Stimulated activated CD4-positive, alpha-beta T cell treated with anti-CD3 and anti-CD28 coated beads, Interleukin-1b, Interleukin-23, amount 100 ng/mL, for 24 hours (primary cell): ENCODE data around the gene MPC1.
A peak's percentile ranks its signal among the peaks of the same experiment; 100 is the strongest.
"Not testable (repeated sequence)": the region's sequence is repeated elsewhere in the genome, so short reads cannot be mapped to it uniquely, and the experiment has no call there.

Experiments used
- DNase-seq, 4 experiments: peaks; one replicate each; pipeline ENCODE4 v3.0.0-alpha.2; 2020; ENCODE audit warnings: low read depth in 4 of 4, low spot score in 1 of 4

Gene MPC1

DNA sequence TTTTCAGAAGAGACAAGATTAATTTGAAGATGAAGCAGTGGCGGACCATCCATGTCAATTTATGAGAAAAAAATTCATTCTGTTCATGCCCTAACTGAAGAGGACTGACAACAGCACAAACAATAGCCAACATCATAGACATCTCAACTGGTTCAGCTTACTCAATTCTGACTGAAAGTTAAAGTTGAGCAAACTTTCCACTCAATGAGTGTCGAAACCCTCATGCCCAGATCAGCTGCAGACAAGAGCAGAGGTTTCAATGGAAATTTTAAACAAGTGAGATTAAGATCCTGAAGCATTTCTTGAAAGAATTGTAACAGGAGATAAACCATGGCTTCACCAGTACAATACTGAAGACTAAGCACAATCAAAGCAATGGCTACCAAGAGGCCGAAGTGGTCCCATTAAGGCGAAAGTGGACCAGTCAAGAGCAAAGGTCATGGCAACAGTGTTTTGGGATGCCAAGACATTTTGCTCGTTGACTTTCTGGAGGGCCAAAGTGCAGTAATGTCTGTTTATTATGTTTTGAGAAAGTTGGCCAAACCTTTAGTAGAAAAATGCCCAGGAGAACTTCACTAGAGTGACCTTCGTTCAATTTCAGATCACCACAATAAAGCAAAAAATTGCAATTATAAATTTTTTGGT is 34.3 kb downstream of the MPC1 start:
- DNase-seq = no peak

DNA sequence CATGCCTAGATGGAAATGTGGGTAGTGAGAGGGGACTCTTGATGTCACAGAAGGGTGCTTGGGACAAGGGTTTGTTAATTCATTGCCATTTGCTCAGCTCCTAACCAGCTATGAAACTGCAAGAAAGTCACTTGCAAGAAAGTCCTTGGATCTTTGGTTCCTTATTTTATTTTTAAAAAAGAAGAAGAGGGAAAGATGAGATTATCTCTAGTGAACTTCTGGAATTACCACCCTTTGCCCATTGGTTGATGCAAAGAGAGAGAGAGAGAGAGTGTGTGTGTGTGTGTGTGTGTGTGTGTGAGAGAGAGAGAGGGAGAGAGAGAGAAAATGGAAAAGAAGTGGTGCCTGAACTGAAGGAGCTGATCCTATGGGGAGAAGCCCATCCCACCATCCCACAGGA is 35.8 kb downstream of the MPC1 start:
- no peak for DNase-seq

DNA sequence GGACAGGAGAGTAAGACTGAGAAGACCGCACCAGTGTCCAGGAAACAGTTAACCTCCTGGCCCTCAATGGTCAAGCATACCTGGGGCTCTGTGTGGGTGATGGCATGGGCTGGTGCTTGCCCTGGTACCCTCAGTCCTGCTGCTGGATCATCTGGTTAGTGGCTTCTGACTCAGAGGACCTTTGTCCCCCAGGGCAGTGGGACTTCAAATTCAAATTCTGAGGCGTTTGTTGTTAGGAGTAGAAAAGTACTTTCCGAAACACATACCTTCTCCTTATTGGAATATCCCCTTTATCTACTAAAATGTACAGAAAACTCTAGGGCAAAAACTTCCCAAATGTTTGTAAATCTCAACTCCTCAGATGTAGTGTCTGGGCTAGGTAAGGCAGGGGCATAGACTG is 36.3 kb downstream of the MPC1 start:
- DNase-seq = no peak

DNA sequence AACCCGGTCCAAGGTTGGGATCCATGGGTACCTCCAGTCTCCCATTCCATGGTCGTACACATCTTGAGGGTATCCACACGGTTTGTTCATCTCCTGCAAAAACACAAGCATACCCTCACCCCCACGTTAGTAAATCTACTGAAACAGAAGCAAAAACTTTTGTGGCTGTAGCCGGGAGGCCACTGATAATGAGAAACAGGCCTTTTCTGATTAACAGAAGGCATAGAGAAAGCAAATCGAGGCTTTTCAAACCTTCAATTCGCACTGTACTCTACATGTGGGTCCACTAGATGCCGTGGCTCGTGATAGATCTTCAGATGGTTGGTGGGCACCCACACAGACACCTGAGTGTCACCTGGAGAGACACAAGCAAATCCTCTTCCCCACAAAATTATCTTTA is 37.1 kb downstream of the MPC1 start:
- not testable (repeated sequence) for DNase-seq

DNA sequence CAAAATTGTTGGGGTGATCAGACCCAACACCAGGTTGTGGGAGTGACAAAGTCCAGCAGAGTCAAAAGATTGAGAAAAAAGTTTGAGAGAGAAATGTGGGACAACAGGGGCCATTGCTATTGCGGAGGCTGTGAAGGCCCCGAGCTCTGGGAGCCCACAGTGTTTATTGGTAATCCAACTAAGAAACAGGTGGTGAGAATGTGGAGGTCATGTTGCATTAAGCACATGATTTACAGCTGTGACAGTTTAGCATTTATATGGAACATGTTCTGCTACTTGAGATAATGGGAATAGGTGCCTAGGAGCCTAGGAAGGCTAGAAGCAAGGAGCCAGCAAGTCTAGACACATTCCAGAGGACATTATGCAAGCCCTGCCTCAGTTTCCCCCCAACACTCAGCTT is 37.8 kb downstream of the MPC1 start:
- DNase-seq = not testable (repeated sequence)

DNA sequence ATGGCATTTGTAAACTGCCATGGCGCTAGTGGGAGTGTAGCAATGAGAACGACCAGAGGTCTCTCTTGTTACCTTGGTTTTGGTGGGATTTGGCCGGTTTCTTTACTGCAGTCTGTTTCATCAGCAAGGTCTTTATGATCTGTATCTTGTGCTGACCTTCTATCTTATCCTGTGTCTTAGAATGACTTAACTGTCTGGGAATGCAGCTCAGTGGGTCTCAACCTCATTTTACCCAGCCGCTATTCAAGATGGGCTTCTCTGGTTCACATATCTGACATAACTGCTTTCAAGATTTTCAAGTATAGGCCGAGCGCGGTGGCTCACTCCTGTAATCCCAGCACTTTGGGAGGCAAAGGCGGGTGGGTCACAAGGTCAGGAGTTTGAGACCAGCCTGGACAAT is 38.5 kb downstream of the MPC1 start:
- no peak for DNase-seq

DNA sequence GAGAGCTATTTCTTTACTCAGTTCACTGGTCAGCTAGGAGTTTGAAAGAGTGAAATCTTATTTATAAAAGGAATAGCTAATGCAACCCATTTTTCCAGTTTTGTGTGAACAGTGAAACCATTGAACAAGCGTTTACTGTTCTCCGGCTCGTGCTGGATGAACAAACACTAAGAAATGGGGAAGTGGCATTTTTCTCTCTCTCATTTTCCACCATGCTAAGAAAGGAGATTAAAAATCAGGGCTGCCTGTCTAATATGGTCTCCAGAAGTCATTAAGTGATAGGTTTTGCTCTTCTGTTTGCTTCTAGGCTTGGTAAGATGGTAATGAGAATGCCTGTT is 39.6 kb downstream of the MPC1 start:
- no peak for DNase-seq

DNA sequence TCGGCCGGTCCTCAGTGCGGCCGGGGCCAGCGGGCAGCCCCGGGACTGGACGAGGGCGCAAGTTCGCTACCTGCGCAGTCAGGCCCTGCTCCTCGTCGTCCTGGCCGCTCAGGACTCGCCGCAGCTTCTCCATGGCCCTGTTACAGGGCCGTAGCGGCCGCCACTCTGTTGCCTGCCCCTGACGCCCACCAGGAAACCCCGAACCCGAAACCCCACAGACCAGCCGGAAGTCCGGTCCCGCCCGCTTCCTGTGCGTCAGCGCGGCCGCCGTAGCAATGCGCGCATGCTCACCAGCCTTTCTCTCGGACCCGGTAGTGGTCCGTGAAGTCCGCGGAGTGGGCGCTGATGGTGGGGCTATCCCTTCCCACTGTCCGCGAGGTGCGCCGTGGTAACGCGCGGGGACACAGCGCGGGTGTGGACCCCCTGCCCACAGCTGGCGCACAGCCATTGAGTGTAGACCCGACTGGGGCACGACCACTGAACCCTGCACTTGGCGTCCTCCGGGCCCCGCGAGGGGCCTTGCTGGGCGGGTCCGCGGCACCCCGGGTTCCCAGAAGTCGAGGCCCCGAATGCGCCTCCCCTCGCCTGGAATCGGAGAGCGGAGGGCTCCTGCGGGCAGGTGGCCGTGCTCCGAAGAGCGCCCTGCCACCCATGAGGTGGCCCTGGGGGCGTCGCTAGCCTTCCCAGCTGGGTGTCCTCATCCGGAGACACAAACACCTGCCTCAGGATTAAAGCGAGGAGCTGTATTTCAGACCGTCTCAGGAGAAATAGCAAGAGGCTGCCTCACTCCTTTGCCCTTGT is 40.2 kb downstream of the MPC1 start, which contains the start of gene SFT2D1:
Gene SFT2D1 (minus strand): TSS at position 197 of the 801 bp plus-strand sequence. CDS start 64 bp downstream, at position 133.
- DNase-seq = peak; percentile 45 to 76 (median 62)

DNA sequence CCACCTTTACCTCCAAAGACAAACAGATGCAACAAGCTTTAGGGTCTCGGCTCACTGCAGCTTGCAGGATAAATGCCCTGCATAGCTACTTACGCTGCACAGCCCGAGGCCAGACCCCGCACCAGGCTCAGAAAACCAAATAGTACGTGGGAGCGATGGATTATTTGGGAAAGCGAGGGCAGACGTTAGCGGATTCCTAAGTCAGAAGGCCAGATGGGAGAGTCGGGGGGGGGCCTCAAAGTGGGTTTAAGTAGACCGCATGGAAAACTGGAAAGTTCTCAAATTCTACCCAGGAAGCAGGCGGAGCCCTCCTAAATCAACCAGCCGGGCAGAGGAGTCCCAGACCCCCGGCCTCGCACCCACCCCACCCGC is 40.8 kb downstream of the MPC1 start:
- no peak for DNase-seq

DNA sequence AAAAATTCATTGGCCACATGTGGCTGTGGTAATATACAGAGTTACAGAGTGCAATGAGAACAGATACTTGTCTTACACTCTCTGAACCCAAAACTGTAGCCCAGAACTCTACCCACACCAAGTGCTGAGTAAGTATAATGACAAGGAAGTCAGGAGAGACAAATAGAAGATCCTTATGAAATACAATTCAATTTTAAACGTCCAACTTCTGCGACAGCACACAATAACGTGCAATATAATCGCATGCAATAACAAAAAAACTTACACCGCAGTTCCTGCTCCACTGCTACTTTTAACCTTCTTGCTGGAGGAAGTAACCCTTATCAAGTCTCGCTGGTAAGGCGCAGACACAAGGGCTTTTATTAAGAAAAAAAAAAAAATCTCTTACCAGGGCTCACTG is 41.3 kb downstream of the MPC1 start:
- no peak for DNase-seq

DNA sequence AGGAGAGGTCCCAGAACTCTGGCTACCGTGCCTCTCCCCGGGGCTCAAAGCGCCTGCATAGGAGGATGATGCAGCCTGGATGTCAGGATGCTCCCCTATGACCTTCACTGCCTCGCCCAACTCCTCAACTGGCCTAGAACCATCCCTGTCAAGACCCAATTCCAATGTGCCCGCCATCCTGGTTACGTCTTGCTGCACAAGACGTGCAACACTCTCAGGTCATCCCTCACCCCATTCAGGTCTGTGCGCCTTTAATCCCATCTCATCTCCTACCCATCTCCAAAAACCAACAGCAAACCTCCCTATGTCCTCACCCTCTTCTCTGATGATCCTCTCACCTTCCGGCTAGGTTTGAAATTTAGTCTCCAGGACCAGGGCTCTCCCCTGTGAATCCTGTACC is 43.9 kb downstream of the MPC1 start:
- no peak for DNase-seq

DNA sequence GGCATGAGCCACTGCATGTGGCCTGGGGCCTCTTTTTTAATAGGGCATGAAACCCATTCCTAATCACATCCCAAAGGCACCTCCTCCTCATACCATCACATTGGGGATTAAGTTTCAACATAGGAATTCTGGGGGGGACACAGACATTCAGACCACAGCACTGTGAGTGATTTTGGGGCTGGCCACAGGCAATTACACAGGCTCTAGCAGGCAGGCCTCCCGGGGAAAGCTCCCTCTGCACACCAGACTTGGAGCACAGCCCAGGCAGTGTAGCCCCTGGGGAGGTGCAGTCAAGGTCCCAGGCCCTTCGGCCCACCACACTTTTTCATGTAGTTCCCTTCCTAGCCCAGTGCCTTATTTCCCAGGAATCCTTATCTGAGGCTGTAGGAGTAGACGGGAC is 45.9 kb downstream of the MPC1 start:
- no peak for DNase-seq

DNA sequence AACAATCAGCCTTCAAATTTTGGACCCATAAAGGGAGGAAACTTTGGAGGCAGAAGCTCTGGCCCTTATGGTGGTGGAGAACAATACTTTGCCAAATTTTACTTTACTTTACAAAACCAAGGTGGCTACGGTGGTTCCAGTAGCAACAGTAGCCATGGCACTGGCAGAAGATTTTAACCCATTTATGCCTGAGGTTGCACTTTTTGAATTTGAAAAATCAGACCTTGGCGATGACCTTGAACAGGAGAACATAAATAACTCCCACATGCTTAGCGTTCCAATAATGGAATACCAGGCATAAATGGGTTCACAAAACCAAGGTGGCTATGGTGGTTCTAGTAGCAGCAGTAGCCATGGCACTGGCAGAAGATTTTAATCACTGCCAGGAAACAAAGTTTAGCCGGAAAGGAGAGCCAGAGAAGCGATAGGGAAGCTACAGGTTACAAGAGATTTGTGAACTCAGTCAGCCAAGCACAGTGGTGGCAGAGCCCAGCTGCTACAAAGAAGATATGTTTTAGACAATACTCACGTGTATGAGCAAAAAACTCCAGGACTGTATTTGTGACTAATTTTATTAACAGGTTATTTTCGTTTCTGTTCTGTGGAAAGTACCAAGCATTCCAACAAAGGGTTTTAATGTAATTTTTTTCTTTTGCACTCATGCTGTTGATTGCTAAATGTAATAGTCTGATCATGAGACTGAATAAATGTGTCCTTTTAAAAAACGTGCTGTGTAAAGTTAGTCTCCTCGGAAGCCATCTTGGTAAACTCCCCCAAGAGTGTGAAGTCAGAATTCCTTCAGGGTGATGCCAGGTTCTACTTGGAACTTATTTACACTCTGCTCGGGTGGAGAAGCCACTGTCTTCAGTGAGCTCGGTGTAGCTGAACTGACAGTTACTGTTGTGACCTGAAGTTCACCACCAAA is 47.1 kb downstream of the MPC1 start:
- no peak for DNase-seq

DNA sequence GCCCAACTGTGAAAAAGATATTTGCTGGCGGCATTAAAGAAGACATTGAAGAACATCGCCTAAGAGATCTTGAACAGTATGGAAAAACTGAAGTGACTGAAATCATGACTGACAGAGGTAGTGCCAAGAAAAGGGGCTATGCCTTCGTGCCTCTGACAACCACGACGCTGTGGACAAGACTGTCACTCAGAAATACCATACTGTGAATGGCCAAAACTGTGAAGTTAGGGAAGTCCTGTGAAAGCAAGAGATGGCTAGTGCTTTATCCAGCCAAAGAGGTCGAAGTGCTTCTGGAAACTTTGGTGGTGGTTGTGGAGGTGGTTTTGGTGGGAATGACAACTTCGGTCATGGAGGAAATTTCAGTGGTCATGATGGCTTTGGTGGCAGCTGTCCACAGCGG is 47.9 kb downstream of the MPC1 start:
- no peak for DNase-seq

DNA sequence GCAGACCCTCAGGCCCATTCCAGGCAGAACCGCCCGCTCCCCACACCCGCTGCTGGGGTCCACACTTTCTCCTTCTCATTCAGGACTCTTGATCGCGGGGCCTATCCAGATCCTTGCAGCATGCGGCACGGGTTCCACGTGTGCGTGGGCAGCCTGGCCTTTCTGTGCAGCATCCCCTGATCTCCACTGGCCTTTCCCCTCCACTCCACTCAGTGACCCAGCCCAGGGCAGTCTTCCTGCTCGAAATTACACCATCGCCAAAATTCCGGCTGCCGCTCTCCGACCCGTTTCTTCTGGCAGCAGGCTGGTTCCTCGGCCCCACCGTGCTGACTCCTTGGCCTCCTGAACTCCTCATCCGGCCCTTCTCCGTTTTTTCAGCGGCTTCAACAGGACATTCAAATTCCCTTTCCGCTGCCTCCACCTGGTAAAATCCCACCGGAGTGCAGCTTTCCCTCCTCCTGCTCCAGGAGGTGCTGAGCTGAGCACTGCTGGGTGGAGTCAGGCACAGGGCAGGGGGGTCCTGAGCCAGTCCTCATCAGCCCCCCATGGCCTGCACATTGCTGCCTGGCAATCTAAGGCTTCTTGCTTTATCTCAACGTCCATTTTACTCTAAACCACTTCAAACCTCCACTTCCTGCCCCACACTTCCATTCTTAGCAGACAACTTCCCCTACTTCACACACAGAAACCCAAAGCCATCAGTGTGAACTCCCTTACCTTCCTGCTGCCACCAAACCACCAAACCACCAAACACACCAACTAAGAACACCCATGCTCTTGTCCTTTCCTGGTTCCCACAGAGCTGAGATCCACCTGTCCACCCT is 49.4 kb downstream of the MPC1 start:
- DNase-seq = no peak

DNA sequence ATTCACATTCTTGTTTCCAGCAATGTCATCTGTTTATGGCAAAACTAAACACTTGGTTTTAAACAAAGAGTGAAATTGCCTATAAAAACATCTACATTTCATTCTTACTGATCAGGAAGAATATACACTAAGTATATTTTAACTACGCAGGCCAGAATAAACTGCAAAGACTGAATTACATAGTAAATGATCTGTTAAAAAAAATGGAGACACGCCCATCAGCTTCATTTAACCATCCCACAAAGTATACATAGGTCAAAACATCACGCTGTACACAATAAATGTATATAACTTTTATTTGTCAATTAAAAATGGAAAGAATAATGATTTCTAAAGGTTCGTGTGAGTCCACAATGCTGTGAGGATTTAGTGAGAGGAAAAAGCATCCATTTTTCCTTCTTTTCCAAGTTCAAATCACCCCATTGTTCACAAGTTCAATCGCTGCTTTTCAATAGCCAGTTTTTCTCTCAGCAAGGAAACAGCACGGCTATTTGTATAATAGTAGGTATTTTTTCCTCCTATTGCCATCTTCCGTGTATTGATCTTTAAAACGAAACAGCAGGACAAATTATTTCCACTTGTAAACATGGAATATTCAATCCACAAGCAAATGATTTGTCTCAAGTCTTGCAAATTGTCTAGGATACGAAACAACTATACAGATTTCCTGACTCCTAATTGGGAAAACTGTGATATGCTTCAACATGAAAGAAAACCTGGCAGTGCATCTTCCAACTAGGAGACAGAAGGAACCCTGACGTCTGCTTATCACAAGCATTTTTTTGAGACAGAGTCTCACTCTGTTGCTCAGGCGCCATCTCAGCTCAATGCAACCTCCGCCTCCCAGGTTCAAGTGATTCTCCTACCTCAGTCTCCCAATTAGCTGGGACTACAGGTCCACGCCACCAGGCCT is 51.0 kb downstream of the MPC1 start:
- DNase-seq = no peak

DNA sequence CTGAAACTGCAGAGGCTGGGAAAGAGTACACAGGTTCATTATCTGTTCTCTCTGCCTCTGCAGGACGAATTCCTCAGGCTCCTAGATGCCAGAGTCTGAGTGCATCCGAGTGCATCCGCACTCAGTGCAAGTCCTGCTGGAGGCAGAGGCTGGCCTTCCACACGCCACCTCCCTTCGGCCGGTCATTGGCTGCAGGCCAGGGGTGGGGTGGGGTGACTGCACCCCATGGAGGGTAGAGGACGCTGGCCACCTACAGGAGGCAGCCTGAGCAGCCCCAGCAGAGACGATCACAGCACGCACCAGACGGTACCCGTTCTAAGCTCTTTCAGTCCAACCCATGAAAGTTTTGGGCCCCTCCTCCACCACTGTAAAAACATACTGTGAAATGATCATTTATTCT is 52.1 kb downstream of the MPC1 start:
- DNase-seq = no peak

DNA sequence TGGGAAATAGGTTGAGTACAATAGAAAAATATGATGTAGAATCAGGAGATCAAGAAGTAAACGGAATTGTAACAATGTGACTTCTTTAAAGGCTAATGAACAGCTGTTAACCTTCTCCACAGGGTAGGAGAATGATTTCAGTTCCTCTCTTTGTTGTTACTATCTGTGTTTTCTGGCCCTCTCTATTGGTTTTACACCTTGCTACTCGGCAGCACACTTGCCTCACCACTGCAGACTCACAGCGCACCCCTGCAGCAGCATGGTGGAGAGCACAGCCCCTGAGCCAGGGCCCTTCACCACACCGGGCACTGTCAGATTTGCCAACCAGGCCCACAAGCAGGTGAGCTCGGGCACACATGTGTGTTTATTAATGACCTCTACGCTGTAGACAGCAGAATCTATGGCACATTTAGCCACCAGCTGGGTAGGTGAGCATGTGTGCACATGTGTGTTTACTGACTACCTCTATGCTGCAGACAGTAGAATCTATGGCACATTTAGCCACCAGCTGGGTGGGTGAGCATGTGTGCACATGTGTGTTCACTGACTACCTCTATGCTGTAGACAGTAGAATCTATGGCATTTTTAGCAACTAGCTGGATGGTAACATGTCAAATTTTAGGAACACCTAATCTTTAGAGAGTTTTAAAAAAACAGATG is 57.2 kb downstream of the MPC1 start:
- no peak for DNase-seq

DNA sequence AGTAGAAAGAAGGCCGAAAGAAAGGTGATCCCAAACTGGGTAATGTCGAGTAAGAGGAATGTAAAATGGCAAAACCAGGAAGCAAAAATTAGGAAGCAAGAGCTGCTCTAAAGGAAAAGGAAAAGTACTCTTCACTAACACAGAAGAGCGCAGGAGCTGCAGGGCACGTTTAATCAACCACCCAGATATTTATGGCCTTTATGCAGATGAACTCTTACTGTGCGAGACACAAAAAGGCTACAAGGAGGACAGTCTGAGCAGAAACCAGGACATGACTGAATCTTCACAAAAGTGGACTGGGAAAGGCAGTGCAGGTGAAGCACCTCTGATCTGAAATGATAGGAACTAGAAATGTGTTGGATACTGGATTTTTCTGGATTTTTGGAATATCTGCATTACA is 59.3 kb downstream of the MPC1 start:
- no peak for DNase-seq
